GM12873 (cell line): ENCODE data around the gene TMEM182.

Experiments used
- CTCF ChIP-seq: IDR thresholded peaks from 2 replicates; pipeline ENCODE4 v1.5.1; 2012; ENCODE audit warnings: low read depth, mild to moderate bottlenecking, moderate library complexity, low read length, control low read depth; ENCODE audit not compliant: insufficient read depth; ENCODE audit errors: missing control alignments

Gene TMEM182

GRCh38 chr2:102782187-102782586 lies 20.4 kb downstream of the TMEM182 start:
- no peak for TF ChIP-seq CTCF

- no peak for TF ChIP-seq CTCF
Observed at GRCh38 chr2:102782933-102783332, 21.1 kb downstream of the TMEM182 start.

GRCh38 chr2:102783506-102784183 lies 21.8 kb downstream of the TMEM182 start:
- TF ChIP-seq CTCF: no peak

GRCh38 chr2:102784940-102785339 lies 23.1 kb downstream of the TMEM182 start:
- no peak for TF ChIP-seq CTCF

GRCh38 chr2:102788216-102788884 lies 26.5 kb downstream of the TMEM182 start:
- no peak for TF ChIP-seq CTCF

- no peak for TF ChIP-seq CTCF
Observed at GRCh38 chr2:102788885-102789260, 27.0 kb downstream of the TMEM182 start.

- no peak for TF ChIP-seq CTCF
Observed at GRCh38 chr2:102789349-102790090, 27.7 kb downstream of the TMEM182 start.
